Measurements from ENCODE around the gene OR6C3.

DNA sequence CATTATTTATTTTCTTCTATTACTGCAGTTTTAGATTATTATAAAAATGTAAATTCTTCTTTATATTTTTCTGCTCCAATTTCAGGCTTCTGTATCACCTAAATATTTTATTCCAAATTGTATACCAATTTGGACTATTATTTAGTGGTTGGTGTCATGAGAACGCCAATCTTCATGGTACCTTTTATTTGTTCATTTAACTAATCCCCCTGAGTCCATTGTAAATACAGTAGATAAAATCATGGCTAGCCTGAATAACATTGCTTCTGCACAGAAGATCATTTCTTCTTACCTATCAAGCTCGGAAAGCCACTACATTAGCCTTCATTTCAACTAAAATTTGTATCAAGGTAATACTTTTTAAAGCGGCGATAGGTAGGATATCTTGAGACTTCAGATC lies 32.1 kb downstream of the OR6C3 start, which contains the start of gene OR6C75:
- TF ChIP-seq POLR2A (IDR thresholded peaks at IDR 0.05), result no peak
- TF ChIP-seq, protein P1, sequence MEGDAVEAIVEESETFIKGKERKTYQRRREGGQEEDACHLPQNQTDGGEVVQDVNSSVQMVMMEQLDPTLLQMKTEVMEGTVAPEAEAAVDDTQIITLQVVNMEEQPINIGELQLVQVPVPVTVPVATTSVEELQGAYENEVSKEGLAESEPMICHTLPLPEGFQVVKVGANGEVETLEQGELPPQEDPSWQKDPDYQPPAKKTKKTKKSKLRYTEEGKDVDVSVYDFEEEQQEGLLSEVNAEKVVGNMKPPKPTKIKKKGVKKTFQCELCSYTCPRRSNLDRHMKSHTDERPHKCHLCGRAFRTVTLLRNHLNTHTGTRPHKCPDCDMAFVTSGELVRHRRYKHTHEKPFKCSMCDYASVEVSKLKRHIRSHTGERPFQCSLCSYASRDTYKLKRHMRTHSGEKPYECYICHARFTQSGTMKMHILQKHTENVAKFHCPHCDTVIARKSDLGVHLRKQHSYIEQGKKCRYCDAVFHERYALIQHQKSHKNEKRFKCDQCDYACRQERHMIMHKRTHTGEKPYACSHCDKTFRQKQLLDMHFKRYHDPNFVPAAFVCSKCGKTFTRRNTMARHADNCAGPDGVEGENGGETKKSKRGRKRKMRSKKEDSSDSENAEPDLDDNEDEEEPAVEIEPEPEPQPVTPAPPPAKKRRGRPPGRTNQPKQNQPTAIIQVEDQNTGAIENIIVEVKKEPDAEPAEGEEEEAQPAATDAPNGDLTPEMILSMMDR (IDR thresholded peaks at IDR 0.05), result no peak
- no peak for TF ChIP-seq EP300 (IDR thresholded peaks at IDR 0.05)
